HCT116 (cell line): Measurements from ENCODE around the gene OR6J1. TPM values are rescaled to one million over a fixed set of nuclear protein-coding genes. Genes with fewer than 3 reads are reported as not detected.

Source experiments
- ATAC-seq: fragments of 200-7000 bp; cut with Tn5 transposase; 2 replicates; pipeline ENCODE4 v1.9.1; 2020; ENCODE audit warnings: mild to moderate bottlenecking, moderate library complexity
- BruUV-seq: library from RNA; stranded (reverse); fragments of 400-500 nt; replicated peaks from 2 replicates; lab custom pipeline; 2021; lab: Mats Ljungman, UMichigan
- CTCF ChIA-PET: fragments of 300-600 bp; sonication (Branson Sonifier 250); formaldehyde crosslinking; loops from one replicate; lab custom pipeline; 2021; ENCODE audit warnings: antibody characterized with exemption; lab: Charles Lee
- POLR2A ChIA-PET: fragments of 300-600, 350-600 bp; sonication (Branson Sonifier 250); formaldehyde crosslinking; loops from one replicate; lab custom pipeline; 2021; ENCODE audit warnings: antibody characterized with exemption; lab: Charles Lee
- RAD21 ChIA-PET, 2 experiments: fragments of 300-600 bp; sonication (Branson Sonifier 250); formaldehyde crosslinking; loops; one replicate each; lab custom pipeline; 2023; ENCODE audit warnings: low total read pairs in 2 of 2; ENCODE audit not compliant: uncharacterized antibody in 2 of 2, unreplicated experiment in 2 of 2, low non-redundant PET in 1 of 2; lab: Charles Lee
- DNase-seq: peaks from one replicate; pipeline ENCODE4 v3.0.0-alpha.2; 2010; ENCODE audit warnings: low read depth, low spot score
- H2AFZ ChIP-seq: fragments of 200-600 bp; shearing (Covaris generic), sonication (generic); 2 replicates; pipeline ENCODE4 v1.6.1; 2017; ENCODE audit warnings: low read depth, mixed run types, mixed read lengths, antibody characterized with exemption, low read length; ENCODE audit not compliant: poor library complexity, severe bottlenecking
- H3K27ac ChIP-seq: 2 replicates; pipeline ENCODE4 v1.5.1; 2012; ENCODE audit warnings: low read depth, low read length
- H3K27me3 ChIP-seq: fragments of 200-600 bp; sonication (generic); 2 replicates; pipeline ENCODE4 v1.6.1; 2016; ENCODE audit warnings: mixed run types, low read length, mixed read lengths; ENCODE audit not compliant: insufficient read depth
- H3K36me3 ChIP-seq, 2 experiments: fragments of 200-500 bp in 1 of 2; fragments of 200-600 bp in 1 of 2; sonication (Bioruptor generic) in 1 of 2; sonication (generic) in 1 of 2; 2 replicates each; pipeline versions ENCODE4 v1.5.1 to v1.6.1; 2014 to 2016; ENCODE audit warnings: low read length in 2 of 2, inconsistent platforms in 1 of 2, mixed read lengths in 1 of 2, mixed run types in 1 of 2; ENCODE audit not compliant: insufficient read depth in 2 of 2, control insufficient read depth in 1 of 2
- H3K4me1 ChIP-seq, 2 experiments: fragments of 200-600 bp in 1 of 2; sonication (generic) in 1 of 2; 2 replicates each; pipeline versions ENCODE4 v1.5.1 to v1.6.1; 2012 to 2017; ENCODE audit warnings: low read length in 2 of 2, inconsistent platforms in 1 of 2, mild to moderate bottlenecking in 1 of 2, mixed read lengths in 1 of 2, mixed run types in 1 of 2, moderate library complexity in 1 of 2; ENCODE audit not compliant: insufficient read depth in 2 of 2, control insufficient read depth in 1 of 2
- H3K4me2 ChIP-seq: fragments of 200-600 bp; sonication (generic); 2 replicates; pipeline ENCODE4 v1.6.1; 2017; ENCODE audit warnings: mixed run types, low read length, mixed read lengths
- H3K4me3 ChIP-seq, 2 experiments: fragments of 200-600 bp in 1 of 2; sonication (generic) in 1 of 2; replicated peaks in 1 of 2; 2 replicates each; pipeline ENCODE4 v1.5.1; 2011 to 2016; ENCODE audit warnings: low read length in 2 of 2, control low read depth in 1 of 2, low read depth in 1 of 2, mild to moderate bottlenecking in 1 of 2, mixed read lengths in 1 of 2, mixed run types in 1 of 2
- H3K79me2 ChIP-seq: fragments of 200-600 bp; sonication (generic); 2 replicates; pipeline ENCODE4 v1.6.1; 2017; ENCODE audit warnings: mild to moderate bottlenecking, mixed run types, low read length, moderate library complexity, mixed read lengths; ENCODE audit not compliant: insufficient read depth
- H3K9ac ChIP-seq: fragments of 200-600 bp; sonication (generic); 2 replicates; pipeline ENCODE4 v1.6.1; 2016; ENCODE audit warnings: low read length, mixed read lengths
- H3K9me2 ChIP-seq: fragments of 200-600 bp; sonication (generic), shearing (Covaris generic); 2 replicates; pipeline ENCODE4 v1.6.1; 2017; ENCODE audit warnings: mixed run types, mild to moderate bottlenecking, moderate library complexity; ENCODE audit not compliant: insufficient read depth
- H3K9me3 ChIP-seq, 2 experiments: fragments of 200-500 bp in 1 of 2; fragments of 200-600 bp in 1 of 2; sonication (Bioruptor generic) in 1 of 2; sonication (generic) in 1 of 2; 2 replicates each; pipeline ENCODE4 v1.6.1; 2014 to 2017; ENCODE audit warnings: low read length in 2 of 2, mixed read lengths in 2 of 2, inconsistent platforms in 1 of 2, low read depth in 1 of 2, mild to moderate bottlenecking in 1 of 2, mixed run types in 1 of 2, moderate library complexity in 1 of 2; ENCODE audit not compliant: control insufficient read depth in 1 of 2, insufficient read depth in 1 of 2
- H4K20me1 ChIP-seq: fragments of 200-600 bp; sonication (generic), shearing (Covaris generic); 2 replicates; pipeline ENCODE4 v1.6.1; 2017; ENCODE audit warnings: mixed run types, mild to moderate bottlenecking, moderate library complexity; ENCODE audit not compliant: insufficient read depth
- CBX3 ChIP-seq: IDR thresholded peaks from 2 replicates; pipeline ENCODE4 v1.6.1; 2012; ENCODE audit warnings: low read depth
- CEBPB ChIP-seq: IDR thresholded peaks from 2 replicates; pipeline ENCODE4 v1.6.1; 2012; ENCODE audit warnings: low read depth
- ELF1 ChIP-seq: IDR thresholded peaks from 2 replicates; pipeline ENCODE4 v1.6.1; 2012; ENCODE audit warnings: low read depth, borderline replicate concordance
- EZH2 ChIP-seq: fragments of 200-600 bp; sonication (generic); IDR thresholded peaks from 2 replicates; pipeline ENCODE4 v1.6.1; 2017; ENCODE audit warnings: antibody characterized with exemption, mixed run types
- EZH2phosphoT487 ChIP-seq: fragments of 200-600 bp; IDR thresholded peaks from 2 replicates; pipeline ENCODE4 v1.6.1; 2018; ENCODE audit warnings: antibody characterized with exemption, borderline replicate concordance
- FOSL1 ChIP-seq: IDR thresholded peaks from 2 replicates; pipeline ENCODE4 v1.6.1; 2012; ENCODE audit warnings: low read depth
- JUND ChIP-seq: IDR thresholded peaks from 2 replicates; pipeline ENCODE4 v1.6.1; 2012
- POLR2A ChIP-seq: IDR thresholded peaks from 2 replicates; pipeline ENCODE4 v1.7.0; 2011; ENCODE audit warnings: borderline replicate concordance; ENCODE audit not compliant: insufficient read depth, insufficient read length; ENCODE audit errors: extremely low read depth
- RAD21 ChIP-seq: IDR thresholded peaks from 2 replicates; pipeline ENCODE4 v1.6.1; 2012; ENCODE audit warnings: low read depth, mild to moderate bottlenecking
- SIN3A ChIP-seq: IDR thresholded peaks from 2 replicates; pipeline ENCODE4 v1.6.1; 2012; ENCODE audit warnings: low read depth
- SP1 ChIP-seq: IDR thresholded peaks from 2 replicates; pipeline ENCODE4 v1.6.1; 2012; ENCODE audit warnings: low read depth
- SRF ChIP-seq: IDR thresholded peaks from 2 replicates; pipeline ENCODE4 v1.6.1; 2012; ENCODE audit warnings: low read depth
- YY1 ChIP-seq: IDR thresholded peaks from 2 replicates; pipeline ENCODE4 v1.6.1; 2011; ENCODE audit warnings: low read length, low read depth, moderate library complexity, mild to moderate bottlenecking; ENCODE audit not compliant: insufficient replicate concordance; ENCODE audit errors: extremely low read depth
- ZFX ChIP-seq: fragments of 450-650 bp; IDR thresholded peaks from 2 replicates; pipeline ENCODE4 v1.6.1; 2017
- ZNF274 ChIP-seq: fragments of 200-500 bp; sonication (Bioruptor generic); IDR thresholded peaks from 2 replicates; pipeline ENCODE4 v1.6.1; 2014; ENCODE audit warnings: mild to moderate bottlenecking, low read depth, low read length, inconsistent platforms
- intact Hi-C: fragments of 100-400 bp; cut with micrococcal nuclease; formaldehyde crosslinking; loops from 2 replicates; pipeline ENCODE4 v1.10.0; 2022
- total RNA-seq: library from RNA; stranded (reverse); gene quantifications from one replicate; pipeline ENCODE4 v1.2.1, GENCODE V29; 2021; ENCODE audit not compliant: unreplicated experiment
- TF ChIP-seq, protein P1 (sequence below), 3 experiments: fragments of 200-600 bp in 1 of 3; sonication (generic) in 1 of 3; IDR thresholded peaks in 2 of 3; conservative IDR thresholded peaks in 1 of 3; 2 replicates each; pipeline ENCODE4 v1.5.1; 2012 to 2017; ENCODE audit warnings: low read depth in 2 of 3, low read length in 2 of 3, antibody characterized with exemption in 1 of 3, borderline replicate concordance in 1 of 3, control low read depth in 1 of 3, mild to moderate bottlenecking in 1 of 3, mixed read lengths in 1 of 3, mixed run types in 1 of 3, moderate library complexity in 1 of 3; ENCODE audit not compliant: insufficient read depth in 1 of 3
- TF ChIP-seq, protein P2 (sequence below): IDR thresholded peaks from 2 replicates; pipeline ENCODE4 v1.6.1; 2011; ENCODE audit warnings: mild to moderate bottlenecking, low read length, moderate library complexity; ENCODE audit not compliant: insufficient replicate concordance; ENCODE audit errors: extremely low read depth
- TF ChIP-seq, protein P3 (sequence below): IDR thresholded peaks from 2 replicates; pipeline ENCODE4 v1.6.1; 2012
- TF ChIP-seq, protein P4 (sequence below): IDR thresholded peaks from 2 replicates; pipeline ENCODE4 v1.6.1; 2012
- TF ChIP-seq, protein P5 (sequence below): IDR thresholded peaks from 2 replicates; pipeline ENCODE4 v1.6.1; 2012; ENCODE audit warnings: low read depth

Gene OR6J1
- total RNA-seq, 1 experiment from 2014 or later = not detected

DNA sequence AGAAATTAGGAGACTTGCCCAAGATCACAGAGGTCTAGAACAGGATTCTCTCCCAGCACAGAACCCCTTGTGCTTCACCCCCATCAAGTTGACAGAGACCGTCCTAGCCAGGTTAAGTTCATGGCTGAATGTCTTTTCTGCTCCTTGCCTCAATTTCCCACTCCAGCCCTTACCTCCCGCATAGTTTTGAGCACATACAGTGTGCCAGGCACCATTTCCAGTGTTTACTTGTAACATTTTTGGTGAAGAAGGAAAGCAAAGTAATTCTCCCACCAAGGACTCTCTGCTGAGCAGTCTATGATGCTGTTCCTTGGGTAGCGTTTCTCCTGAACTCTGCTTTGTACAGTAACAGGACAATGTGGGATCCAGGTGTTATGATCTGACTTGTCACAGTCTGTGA, 44.8 kb downstream of the OR6J1 start:
- Histone ChIP-seq H3K9me3 (no peaks in the 10 kb centered on the region), H3K4me2 (peak overlapping the region; percentile 95), H3K79me2 (no peaks in the 10 kb centered on the region), H3K27ac (peak overlapping the region; percentile 69; the same call in 1 of the 2 replicates), H2AFZ (no peak overlapping the region), H3K9ac (peak overlapping the region; percentile 72), H3K4me1 (peaks cover 13 to 51% of the 10 kb centered on the region in 2 experiments), H3K9me2 (no peaks in the 10 kb centered on the region), H3K4me3 (peak overlapping the region in 1 of 2 experiments; percentile 86; a peak in 2 of 4 replicates), H3K36me3 (no peaks in the 10 kb centered on the region; a peak in 2 of 4 replicates), H3K27me3 (peaks cover 3% of the 10 kb centered on the region; the same call in 1 of the 2 replicates), H4K20me1 (no peaks in the 10 kb centered on the region)
- ChIA-PET POLR2A (interaction anchor here (0.7 to 1.1 kb wide), 2 partner anchors 10 kb away, joined by 3 to 7 read pairs; partner anchors contain the start of gene DAD1), CTCF (interaction anchor here (0.9 to 2.5 kb wide), 4 partner anchors 10 to 253 kb away, joined by 3 to 31 read pairs (median 6); partner anchors contain the start of gene DAD1), RAD21 (interaction anchor here in 1 of 2 experiments (1.7 kb wide), 1 partner anchor 10 kb away, joined by 5 read pairs; the partner anchor contains the start of gene DAD1)
- intact Hi-C loops = no loop called here
- TF ChIP-seq, protein P1, sequence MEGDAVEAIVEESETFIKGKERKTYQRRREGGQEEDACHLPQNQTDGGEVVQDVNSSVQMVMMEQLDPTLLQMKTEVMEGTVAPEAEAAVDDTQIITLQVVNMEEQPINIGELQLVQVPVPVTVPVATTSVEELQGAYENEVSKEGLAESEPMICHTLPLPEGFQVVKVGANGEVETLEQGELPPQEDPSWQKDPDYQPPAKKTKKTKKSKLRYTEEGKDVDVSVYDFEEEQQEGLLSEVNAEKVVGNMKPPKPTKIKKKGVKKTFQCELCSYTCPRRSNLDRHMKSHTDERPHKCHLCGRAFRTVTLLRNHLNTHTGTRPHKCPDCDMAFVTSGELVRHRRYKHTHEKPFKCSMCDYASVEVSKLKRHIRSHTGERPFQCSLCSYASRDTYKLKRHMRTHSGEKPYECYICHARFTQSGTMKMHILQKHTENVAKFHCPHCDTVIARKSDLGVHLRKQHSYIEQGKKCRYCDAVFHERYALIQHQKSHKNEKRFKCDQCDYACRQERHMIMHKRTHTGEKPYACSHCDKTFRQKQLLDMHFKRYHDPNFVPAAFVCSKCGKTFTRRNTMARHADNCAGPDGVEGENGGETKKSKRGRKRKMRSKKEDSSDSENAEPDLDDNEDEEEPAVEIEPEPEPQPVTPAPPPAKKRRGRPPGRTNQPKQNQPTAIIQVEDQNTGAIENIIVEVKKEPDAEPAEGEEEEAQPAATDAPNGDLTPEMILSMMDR (IDR thresholded peaks at IDR 0.05 in 2 of 3, conservative IDR thresholded peaks at IDR 0.05 in 1 of 3; ENCODE audit: borderline replicate concordance in 1 of 3, insufficient read depth in 1 of 3, low read depth in 2 of 3, low read length in 2 of 3) = no peak
- TF ChIP-seq SP1 = no peak
- no peak for TF ChIP-seq CEBPB
- no peak for TF ChIP-seq JUND
- no peak for TF ChIP-seq POLR2A
- TF ChIP-seq YY1 = no peak
- no peak for TF ChIP-seq EZH2
- TF ChIP-seq, protein P2, sequence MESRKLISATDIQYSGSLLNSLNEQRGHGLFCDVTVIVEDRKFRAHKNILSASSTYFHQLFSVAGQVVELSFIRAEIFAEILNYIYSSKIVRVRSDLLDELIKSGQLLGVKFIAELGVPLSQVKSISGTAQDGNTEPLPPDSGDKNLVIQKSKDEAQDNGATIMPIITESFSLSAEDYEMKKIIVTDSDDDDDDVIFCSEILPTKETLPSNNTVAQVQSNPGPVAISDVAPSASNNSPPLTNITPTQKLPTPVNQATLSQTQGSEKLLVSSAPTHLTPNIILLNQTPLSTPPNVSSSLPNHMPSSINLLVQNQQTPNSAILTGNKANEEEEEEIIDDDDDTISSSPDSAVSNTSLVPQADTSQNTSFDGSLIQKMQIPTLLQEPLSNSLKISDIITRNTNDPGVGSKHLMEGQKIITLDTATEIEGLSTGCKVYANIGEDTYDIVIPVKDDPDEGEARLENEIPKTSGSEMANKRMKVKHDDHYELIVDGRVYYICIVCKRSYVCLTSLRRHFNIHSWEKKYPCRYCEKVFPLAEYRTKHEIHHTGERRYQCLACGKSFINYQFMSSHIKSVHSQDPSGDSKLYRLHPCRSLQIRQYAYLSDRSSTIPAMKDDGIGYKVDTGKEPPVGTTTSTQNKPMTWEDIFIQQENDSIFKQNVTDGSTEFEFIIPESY = no peak
- no peak for TF ChIP-seq RAD21
- TF ChIP-seq, protein P3, sequence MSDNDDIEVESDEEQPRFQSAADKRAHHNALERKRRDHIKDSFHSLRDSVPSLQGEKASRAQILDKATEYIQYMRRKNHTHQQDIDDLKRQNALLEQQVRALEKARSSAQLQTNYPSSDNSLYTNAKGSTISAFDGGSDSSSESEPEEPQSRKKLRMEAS = no peak
- no peak for TF ChIP-seq SRF
- TF ChIP-seq ELF1 = no peak
- no peak for TF ChIP-seq SIN3A
- no peak for TF ChIP-seq FOSL1
- no peak for TF ChIP-seq ZFX
- TF ChIP-seq CBX3 = no peak
- TF ChIP-seq, protein P4, sequence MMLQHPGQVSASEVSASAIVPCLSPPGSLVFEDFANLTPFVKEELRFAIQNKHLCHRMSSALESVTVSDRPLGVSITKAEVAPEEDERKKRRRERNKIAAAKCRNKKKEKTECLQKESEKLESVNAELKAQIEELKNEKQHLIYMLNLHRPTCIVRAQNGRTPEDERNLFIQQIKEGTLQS = no peak
- TF ChIP-seq EZH2phosphoT487 = no peak
- TF ChIP-seq, protein P5, sequence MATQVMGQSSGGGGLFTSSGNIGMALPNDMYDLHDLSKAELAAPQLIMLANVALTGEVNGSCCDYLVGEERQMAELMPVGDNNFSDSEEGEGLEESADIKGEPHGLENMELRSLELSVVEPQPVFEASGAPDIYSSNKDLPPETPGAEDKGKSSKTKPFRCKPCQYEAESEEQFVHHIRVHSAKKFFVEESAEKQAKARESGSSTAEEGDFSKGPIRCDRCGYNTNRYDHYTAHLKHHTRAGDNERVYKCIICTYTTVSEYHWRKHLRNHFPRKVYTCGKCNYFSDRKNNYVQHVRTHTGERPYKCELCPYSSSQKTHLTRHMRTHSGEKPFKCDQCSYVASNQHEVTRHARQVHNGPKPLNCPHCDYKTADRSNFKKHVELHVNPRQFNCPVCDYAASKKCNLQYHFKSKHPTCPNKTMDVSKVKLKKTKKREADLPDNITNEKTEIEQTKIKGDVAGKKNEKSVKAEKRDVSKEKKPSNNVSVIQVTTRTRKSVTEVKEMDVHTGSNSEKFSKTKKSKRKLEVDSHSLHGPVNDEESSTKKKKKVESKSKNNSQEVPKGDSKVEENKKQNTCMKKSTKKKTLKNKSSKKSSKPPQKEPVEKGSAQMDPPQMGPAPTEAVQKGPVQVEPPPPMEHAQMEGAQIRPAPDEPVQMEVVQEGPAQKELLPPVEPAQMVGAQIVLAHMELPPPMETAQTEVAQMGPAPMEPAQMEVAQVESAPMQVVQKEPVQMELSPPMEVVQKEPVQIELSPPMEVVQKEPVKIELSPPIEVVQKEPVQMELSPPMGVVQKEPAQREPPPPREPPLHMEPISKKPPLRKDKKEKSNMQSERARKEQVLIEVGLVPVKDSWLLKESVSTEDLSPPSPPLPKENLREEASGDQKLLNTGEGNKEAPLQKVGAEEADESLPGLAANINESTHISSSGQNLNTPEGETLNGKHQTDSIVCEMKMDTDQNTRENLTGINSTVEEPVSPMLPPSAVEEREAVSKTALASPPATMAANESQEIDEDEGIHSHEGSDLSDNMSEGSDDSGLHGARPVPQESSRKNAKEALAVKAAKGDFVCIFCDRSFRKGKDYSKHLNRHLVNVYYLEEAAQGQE = no peak
- no peak for TF ChIP-seq ZNF274
- DNase-seq (no peak), ATAC-seq (no peak)
- no TSS peak for BruUV-seq
